HK-2 (cell line): ENCODE results near the gene NMRK2.

Experiments used
- DNase-seq: peaks from one replicate; pipeline ENCODE4 v3.0.0-alpha.2; 2018; ENCODE audit not compliant: unreplicated experiment

Gene NMRK2

DNA sequence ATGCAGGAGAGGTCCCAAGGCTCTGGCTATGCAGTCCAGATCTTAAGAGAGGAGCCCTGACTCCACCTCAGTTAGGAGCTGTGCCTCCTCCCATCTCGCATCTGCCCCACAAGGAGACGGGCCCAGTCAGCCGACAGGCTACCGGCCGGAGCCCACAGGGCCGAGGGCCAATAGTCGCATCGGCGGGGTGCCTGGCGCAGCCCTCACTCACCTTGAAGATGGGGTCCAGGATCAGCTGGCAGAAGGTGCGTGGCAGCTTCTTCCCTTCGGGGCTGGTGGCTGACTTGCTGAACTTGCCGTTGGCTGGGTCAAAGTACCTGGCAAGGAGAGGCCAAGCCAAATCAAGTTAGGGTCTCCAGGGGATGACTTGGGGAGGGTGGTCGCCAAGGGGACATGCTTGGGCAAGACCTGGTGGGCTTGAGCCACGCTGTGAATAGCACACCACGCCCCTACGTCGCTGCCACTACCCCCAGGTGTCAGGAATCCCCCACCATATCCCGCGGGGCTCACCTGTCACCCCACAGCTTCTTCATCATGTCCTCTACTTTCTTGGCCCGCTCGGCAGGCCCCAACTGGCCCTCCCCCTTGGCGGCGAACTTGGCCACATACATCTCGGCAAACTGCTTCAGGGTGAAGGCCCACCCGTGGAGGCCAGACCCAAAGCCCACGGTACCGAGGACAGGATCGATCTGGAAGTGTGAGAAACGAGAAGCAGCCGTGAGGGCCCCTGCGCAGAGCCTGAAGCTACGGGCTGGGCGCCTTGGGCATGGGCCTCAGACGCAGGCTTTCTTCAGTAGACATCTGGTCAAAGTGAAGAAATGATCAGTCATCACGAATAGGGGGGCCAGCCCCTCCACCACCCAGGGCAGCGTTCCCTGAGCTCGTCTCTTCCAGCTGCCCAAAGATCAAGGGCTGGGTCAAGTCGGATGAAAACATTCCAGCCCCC lies 49.1 kb downstream of the NMRK2 start:
- no peak for DNase-seq

DNA sequence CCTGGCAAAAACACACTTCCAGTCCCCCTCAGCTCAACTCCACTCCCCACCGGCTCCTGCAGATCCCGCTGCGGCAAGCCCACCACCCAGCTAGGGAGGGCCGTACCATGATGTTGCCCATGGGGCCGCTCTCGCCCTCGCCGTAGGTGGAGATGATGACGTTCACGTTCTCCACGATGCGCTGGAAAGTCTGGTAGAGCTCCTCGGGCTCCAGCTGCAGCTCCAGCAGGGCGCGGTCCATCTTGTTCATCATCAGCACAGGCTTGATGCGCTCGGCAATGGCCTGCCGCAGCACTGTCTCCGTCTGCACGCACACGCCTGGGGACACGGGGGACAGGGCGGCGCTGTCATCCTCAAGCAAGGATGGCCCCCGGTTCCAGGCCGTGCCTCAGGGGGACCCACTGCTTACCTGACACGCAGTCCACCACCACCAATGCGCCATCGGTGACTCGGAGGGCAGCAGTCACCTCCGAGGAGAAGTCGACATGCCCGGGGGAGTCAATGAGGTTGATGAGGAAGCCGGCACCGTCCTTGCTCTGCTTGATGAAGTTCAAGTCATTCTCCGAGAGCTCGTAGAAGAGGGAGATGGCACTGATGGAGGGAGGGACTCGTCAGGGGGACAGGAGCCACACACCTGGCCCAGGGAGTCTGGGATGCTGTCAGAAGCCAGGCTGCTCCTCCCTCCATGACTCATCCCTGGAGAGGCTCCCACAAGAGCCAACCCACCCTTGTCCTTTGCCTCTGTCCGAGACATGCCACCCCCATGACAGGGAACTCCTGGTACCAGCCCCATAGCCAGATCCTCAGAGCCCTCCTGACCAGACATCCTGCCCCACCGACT lies 50.1 kb downstream of the NMRK2 start:
- DNase-seq, result peak; percentile 78

DNA sequence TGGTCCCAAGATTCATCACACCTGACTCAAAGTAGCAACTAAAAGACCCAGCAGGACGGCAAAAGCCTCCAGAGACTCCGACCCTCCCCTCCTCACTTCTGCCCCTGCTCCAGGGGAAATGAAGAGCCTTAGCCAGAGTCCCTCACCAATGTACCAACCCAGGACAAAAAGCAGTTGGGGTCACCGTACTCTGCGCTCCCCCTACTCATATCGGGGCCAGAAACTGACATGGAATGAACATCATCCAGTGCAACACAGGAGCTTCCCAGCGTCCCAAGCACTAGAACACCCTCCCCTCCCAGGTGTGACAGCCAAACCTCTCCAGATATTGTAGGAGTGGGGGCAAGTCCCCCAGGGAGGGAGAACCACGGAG lies 50.7 kb downstream of the NMRK2 start:
- DNase-seq, result no peak

DNA sequence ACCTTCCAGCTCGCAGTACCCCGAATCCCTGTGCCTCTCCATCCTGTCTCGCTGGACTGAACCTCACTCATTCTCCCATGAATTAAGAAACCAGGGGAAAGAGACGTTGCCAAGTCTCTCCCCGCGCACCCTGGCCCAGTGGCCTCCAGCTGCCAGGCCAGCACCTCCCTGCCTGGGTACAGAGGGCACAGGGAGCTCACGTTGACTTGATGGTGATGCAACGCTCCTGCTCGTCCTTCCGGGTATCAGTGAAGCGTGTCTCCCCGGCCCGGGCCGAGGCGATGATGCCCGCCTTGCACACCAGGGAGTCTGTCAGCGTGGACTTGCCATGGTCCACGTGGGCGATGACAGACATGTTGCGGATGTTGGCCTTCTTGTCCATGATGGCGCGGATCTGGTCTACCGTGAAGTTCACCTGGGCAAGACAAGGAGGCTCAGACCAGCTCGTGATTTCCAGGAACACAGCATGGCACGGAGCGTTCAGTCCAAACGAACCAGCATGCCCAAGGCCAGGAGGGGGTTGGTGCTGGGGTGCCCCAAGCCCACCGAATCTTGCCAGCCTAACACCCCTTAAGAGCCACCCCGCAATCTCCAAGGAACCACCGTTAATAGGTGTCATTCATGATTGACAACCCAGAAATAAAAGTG lies 51.2 kb downstream of the NMRK2 start:
- peak; percentile 77 for DNase-seq

DNA sequence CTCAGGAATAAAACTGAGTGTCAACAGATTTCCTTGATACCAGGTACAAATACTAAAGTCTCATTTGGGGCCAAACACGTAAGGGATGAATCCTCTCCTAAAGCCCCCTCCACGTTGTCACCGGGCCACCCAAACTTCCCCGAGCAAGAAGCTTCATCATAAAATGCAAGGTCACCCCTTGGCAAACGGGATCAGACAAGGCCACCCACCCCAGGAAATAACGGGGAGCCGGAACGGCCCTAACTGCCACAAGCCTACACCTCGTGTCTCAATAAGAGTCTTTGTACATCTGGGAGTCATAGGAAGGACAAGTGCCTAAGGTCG lies 51.7 kb downstream of the NMRK2 start:
- no peak for DNase-seq

DNA sequence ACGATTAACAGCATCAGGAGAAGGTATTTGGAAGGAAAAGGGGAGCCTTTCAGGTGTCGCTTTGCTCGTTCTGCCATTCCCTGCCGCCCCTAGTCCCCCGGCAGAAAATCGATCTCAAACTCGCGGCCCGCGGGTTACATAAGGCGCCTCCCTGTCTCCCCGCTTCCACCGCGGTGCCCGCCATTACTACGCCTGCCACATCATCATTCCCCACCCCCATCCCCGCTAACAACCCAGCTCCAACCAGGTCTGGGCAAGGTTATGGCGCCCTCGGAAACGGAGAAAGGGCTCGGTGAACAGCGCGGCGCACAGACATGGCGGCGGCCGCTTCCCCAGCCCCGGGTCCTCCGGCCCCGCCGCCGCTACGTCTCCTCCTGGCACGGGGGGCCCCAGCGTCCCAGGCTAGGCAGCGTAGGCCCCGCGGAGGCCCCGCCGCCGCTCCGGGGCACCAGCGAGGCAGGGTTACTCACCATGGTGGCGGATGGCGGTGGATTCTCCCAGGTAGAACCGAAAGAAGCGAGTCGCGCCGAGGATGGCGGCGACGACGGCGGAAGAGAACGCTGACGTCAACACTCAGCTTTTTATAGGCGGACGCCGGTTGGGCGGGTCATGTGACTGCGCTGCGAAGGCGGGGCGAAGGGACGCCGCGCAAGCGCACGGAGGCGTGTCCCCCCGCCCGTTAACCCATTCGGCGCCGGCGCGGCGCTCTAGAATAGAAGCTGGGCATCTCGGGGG lies 52.2 kb downstream of the NMRK2 start, which contains the start of gene EEF2:
EEF2 (minus strand) TSS at position 556 of the 735 bp plus-strand sequence; CDS start at position 473, 83 bp downstream.
- DNase-seq, result peak; percentile 88

DNA sequence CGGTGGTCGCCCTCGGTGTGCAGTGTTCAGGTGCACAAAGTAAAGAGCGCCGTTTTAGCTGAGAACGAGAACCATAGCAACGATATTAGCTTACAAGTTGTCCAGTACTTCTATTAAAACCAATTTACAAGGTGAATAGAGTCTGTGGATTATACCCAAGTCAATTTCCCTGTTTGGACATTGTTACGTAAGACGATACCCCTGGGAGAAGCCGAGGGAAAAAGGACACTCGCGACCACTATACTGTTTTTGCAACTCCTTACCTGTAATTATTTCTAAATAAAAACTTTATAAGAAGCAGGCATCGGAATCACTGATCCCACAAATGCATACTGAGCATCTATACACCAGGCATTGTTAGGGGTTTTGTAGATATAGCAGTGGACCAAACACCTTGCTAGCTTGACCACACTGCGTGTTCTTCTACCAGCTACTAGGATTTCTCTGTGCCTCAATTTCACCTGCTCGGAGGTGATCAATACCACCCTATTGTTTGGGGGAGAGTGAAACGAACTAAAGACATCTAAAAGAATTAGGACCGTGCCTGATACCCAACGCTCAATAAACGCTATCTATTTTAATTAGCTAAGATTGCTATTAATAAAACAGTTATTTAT lies 52.9 kb downstream of the NMRK2 start:
- no peak for DNase-seq

DNA sequence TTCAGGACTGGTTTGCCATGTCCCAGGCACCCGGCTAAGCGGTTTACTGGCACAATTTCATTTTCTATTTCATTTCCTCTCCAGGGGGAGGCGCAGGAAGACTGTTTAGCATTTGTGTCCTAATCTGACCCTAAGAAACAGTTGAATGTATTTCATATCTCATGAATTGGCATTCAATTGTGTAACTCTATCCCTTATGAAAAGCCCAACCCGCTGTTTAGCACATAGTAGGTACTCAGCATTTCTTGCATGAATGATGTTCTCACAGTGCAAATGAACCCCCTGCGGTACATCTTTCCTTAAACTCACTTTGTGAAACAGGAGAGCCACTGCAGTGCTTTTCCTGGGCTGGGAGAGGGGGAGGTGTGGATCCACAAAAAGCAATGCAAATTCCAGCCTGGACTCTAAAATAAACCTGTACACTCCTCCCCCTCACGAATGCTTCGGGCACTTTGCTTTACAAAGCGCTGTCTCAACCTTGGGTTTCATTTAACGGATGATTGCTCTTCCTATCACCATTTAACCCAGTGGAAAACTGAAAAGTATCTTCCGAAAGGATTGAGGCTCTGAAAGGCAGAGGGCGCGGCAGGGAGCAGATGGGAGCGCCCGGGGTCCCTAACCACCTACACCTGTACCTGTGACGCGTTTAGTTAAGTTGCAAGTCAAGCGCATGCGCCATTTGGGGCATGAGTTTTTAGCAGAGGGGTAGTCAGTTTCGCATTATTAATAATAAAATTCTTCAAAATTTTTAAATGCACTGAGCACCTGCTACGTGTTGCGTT lies 53.6 kb downstream of the NMRK2 start:
- no peak for DNase-seq

DNA sequence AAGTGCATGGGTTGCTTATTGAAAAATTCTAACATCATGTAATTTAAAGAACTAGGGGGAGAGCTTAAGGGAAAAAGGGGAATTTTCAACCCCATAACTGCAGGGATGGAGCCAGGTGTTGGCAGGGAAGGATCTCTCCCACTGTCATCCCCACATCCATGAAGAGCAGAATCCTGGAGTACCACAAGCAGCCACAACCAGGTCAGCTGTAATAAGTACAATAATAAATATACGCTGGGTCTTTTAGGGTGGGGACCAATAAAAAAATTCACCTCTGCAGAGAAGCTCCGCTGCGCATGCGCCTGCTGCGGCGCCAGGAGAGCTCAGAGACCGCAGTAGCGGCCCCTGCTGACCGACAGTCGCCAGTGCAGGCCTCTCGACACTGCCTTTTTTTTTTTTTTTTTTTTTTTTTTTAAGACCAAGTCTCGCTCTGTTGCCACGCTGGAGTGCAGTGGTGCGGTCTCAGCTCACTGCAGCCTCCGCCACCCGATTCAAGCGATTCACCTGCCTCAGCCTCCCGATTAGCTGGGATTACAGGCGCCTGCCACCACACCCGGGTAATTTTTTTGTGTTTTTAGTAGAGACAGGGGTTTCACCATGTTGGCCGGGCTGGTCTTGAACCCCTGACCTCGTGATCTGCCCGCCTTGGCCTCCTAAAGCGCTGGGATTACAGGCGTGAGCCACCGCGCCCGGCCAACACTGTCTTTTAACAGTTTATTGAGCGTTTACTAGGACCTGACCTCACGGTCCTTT lies 54.9 kb downstream of the NMRK2 start:
- DNase-seq, result peak; percentile 88

DNA sequence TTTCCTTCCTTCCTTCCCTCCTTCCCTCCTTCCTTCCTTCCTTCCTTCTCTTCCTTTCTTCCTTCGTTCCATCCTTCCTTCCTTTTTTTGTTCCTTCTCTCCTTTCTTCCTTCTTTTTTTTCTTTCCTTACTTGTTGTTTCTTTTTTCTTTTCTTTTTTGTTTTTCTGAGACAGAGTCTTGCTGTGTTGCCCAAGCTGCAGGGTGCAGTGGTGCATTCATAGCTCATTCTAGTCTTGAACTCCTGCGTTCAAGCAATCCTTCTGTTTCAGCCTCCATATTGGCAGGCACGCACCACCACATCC lies 57.9 kb downstream of the NMRK2 start:
- no peak for DNase-seq
